Measurements from ENCODE around the gene SLK. TPM values are rescaled to one million over a fixed set of nuclear protein-coding genes. Genes with fewer than 3 reads are reported as not detected.

Gene SLK
- polyA plus RNA-seq, 1 of the 3 experiments (the other 2 are of a cell fraction), result 4.0 TPM

GRCh38 chr10:103928784-103929183, 38.2 kb upstream of the SLK start:
- H3K4me3 ChIP-seq (ENCODE audit: low read depth in 2 of 2, low read length in 1 of 2), result no peak overlapping the region
- H3K27me3 ChIP-seq (ENCODE audit: insufficient read depth), result no peaks in the 10 kb centered on the region
- peaks cover 0 to 11% of the 10 kb centered on the region in 2 experiments; a peak in 1 of 4 replicates for H3K4me1 ChIP-seq (ENCODE audit: control insufficient read depth in 1 of 2, insufficient read depth in 2 of 2, low read depth in 1 of 2, low read length in 1 of 2)
- no peak overlapping the region for H3K9ac ChIP-seq
- POLR2A ChIA-PET, result no interaction called here
- 86% methylated on average over 6 of the region's 6 CpGs for WGBS (ENCODE audit: low lambda C conversion rate)
- H2AFZ ChIP-seq (ENCODE audit: low read depth), result no peak overlapping the region
- no peaks in the 10 kb centered on the region for H3K9me2 ChIP-seq
- H3K27ac ChIP-seq (ENCODE audit: low read depth in 2 of 2, low read length in 1 of 2), result 0 out of 4 replicates have a peak overlapping the region, but pooled peaks of 1 of the 2 experiments have one; percentile 3
- H3K36me3 ChIP-seq (replicated peaks in 1 of 2; ENCODE audit: control insufficient read depth in 1 of 2, insufficient read depth in 2 of 2, low read length in 1 of 2), result no peaks in the 10 kb centered on the region
- no peaks in the 10 kb centered on the region for H3K9me3 ChIP-seq
- CTCF ChIA-PET, result interaction anchor here (2.8 to 3.1 kb wide), 2 partner anchors 10 to 13 kb away, joined by 8 to 11 read pairs; no protein-coding TSS in a partner anchor
- no peak overlapping the region for H3K4me2 ChIP-seq
- H3K79me2 ChIP-seq (ENCODE audit: insufficient read depth), result no peaks in the 10 kb centered on the region
- H3F3A ChIP-seq (replicated peaks; ENCODE audit: insufficient read depth), result no peaks in the 10 kb centered on the region
- TF ChIP-seq NFIC (IDR thresholded peaks at IDR 0.05; ENCODE audit: borderline replicate concordance), result no peak
- no peak for TF ChIP-seq TAF1 (IDR thresholded peaks at IDR 0.05; ENCODE audit: borderline replicate concordance, low read depth, low read length)
- TF ChIP-seq, protein P1, sequence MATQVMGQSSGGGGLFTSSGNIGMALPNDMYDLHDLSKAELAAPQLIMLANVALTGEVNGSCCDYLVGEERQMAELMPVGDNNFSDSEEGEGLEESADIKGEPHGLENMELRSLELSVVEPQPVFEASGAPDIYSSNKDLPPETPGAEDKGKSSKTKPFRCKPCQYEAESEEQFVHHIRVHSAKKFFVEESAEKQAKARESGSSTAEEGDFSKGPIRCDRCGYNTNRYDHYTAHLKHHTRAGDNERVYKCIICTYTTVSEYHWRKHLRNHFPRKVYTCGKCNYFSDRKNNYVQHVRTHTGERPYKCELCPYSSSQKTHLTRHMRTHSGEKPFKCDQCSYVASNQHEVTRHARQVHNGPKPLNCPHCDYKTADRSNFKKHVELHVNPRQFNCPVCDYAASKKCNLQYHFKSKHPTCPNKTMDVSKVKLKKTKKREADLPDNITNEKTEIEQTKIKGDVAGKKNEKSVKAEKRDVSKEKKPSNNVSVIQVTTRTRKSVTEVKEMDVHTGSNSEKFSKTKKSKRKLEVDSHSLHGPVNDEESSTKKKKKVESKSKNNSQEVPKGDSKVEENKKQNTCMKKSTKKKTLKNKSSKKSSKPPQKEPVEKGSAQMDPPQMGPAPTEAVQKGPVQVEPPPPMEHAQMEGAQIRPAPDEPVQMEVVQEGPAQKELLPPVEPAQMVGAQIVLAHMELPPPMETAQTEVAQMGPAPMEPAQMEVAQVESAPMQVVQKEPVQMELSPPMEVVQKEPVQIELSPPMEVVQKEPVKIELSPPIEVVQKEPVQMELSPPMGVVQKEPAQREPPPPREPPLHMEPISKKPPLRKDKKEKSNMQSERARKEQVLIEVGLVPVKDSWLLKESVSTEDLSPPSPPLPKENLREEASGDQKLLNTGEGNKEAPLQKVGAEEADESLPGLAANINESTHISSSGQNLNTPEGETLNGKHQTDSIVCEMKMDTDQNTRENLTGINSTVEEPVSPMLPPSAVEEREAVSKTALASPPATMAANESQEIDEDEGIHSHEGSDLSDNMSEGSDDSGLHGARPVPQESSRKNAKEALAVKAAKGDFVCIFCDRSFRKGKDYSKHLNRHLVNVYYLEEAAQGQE (IDR thresholded peaks at IDR 0.05; ENCODE audit: low read depth, low read length), result no peak
- no peak for TF ChIP-seq RFX5 (IDR thresholded peaks at IDR 0.05; ENCODE audit: low read length)
- TF ChIP-seq, protein P2, sequence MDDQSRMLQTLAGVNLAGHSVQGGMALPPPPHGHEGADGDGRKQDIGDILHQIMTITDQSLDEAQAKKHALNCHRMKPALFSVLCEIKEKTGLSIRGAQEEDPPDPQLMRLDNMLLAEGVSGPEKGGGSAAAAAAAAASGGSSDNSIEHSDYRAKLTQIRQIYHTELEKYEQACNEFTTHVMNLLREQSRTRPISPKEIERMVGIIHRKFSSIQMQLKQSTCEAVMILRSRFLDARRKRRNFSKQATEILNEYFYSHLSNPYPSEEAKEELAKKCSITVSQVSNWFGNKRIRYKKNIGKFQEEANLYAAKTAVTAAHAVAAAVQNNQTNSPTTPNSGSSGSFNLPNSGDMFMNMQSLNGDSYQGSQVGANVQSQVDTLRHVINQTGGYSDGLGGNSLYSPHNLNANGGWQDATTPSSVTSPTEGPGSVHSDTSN (IDR thresholded peaks at IDR 0.05), result no peak
- TF ChIP-seq TCF12 (IDR thresholded peaks at IDR 0.05), result no peak
- no peak for TF ChIP-seq ELF1 (IDR thresholded peaks at IDR 0.05)
- no peak for TF ChIP-seq IRF3 (IDR thresholded peaks at IDR 0.05; ENCODE audit: low read depth, low read length)
- TF ChIP-seq POLR2AphosphoS5 (IDR thresholded peaks at IDR 0.05; ENCODE audit: low read depth, low read length), result no peak
- TF ChIP-seq MEF2A (IDR thresholded peaks at IDR 0.05; ENCODE audit: borderline replicate concordance, low read depth), result no peak
- no peak for TF ChIP-seq RAD21 (IDR thresholded peaks at IDR 0.05; ENCODE audit: low read length)
- TF ChIP-seq FOXM1 (IDR thresholded peaks at IDR 0.05; ENCODE audit: low read depth), result no peak
- no peak for TF ChIP-seq EZH2phosphoT487 (IDR thresholded peaks at IDR 0.05; ENCODE audit: borderline replicate concordance, low read depth)
- TF ChIP-seq CHD2 (IDR thresholded peaks at IDR 0.05; ENCODE audit: low read length, partially characterized antibody), result no peak
- no peak for TF ChIP-seq YY1 (IDR thresholded peaks at IDR 0.05; ENCODE audit: low read depth)
- TF ChIP-seq FOXJ3 (CRISPR knock-in tag; IDR thresholded peaks at IDR 0.05), result no peak
- no peak for DNase-seq
- H4K20me1 ChIP-seq (ENCODE audit: insufficient read depth), result no peaks in the 10 kb centered on the region
